Panc1 (cell line): ENCODE measurements around the gene LCORL. TPM values are rescaled to one million over a fixed set of nuclear protein-coding genes. Genes with fewer than 3 reads are reported as not detected.

Source experiments
- ATAC-seq: fragments of 200-7000 bp; cut with Tn5 transposase; 2 replicates; pipeline ENCODE4 v1.9.1; 2020; ENCODE audit warnings: mild to moderate bottlenecking, moderate library complexity
- BruUV-seq: library from RNA; stranded (reverse); fragments of 400-500 nt; replicated peaks from 2 replicates; lab custom pipeline; 2021; lab: Mats Ljungman, UMichigan
- CTCF ChIA-PET: fragments of 300-600 bp; sonication (Branson Sonifier 250); formaldehyde crosslinking; loops from one replicate; lab custom pipeline; 2022; ENCODE audit warnings: antibody characterized with exemption; lab: Charles Lee
- POLR2A ChIA-PET: fragments of 300-600 bp; sonication (Branson Sonifier 250); formaldehyde crosslinking; loops from one replicate; lab custom pipeline; 2022; ENCODE audit warnings: antibody characterized with exemption; lab: Charles Lee
- DNase-seq: peaks from one replicate; pipeline ENCODE4 v3.0.0-alpha.2; 2010; ENCODE audit warnings: low read depth, low spot score
- H3K27ac ChIP-seq: 2 replicates; pipeline ENCODE4 v1.5.1; 2011; ENCODE audit warnings: mild to moderate bottlenecking, low read length, inconsistent platforms
- H3K27me3 ChIP-seq: fragments of 200-500 bp; sonication (Bioruptor generic); 2 replicates; pipeline ENCODE4 v1.6.0; 2014; ENCODE audit warnings: low read length, inconsistent platforms; ENCODE audit not compliant: control insufficient read depth, insufficient read depth
- H3K36me3 ChIP-seq: fragments of 200-500 bp; sonication (Bioruptor generic); 2 replicates; pipeline ENCODE4 v1.5.1; 2014; ENCODE audit warnings: inconsistent platforms, mild to moderate bottlenecking, low read length, moderate library complexity; ENCODE audit not compliant: control insufficient read depth, insufficient read depth
- H3K4me1 ChIP-seq: 2 replicates; pipeline ENCODE4 v1.5.1; 2011; ENCODE audit warnings: inconsistent platforms, mild to moderate bottlenecking, low read length, moderate library complexity; ENCODE audit not compliant: control insufficient read depth, insufficient read depth
- H3K4me3 ChIP-seq, 2 experiments: 2 replicates each; pipeline ENCODE4 v1.5.1; 2011 to 2012; ENCODE audit warnings: low read depth in 2 of 2, low read length in 2 of 2, mild to moderate bottlenecking in 2 of 2, inconsistent platforms in 1 of 2, moderate library complexity in 1 of 2
- H3K9me3 ChIP-seq: fragments of 200-500 bp; sonication (Bioruptor generic); 2 replicates; pipeline ENCODE4 v1.5.1; 2014; ENCODE audit warnings: low read depth, mild to moderate bottlenecking, inconsistent platforms, low read length, moderate library complexity; ENCODE audit not compliant: control insufficient read depth, insufficient read depth
- CTCF ChIP-seq: fragments of 450-650 bp; IDR thresholded peaks from 2 replicates; pipeline ENCODE4 v1.5.1; 2017; ENCODE audit warnings: mild to moderate bottlenecking
- POLR2AphosphoS5 ChIP-seq: IDR thresholded peaks from 2 replicates; pipeline ENCODE4 v1.6.1; 2012; ENCODE audit warnings: mild to moderate bottlenecking, low read depth, low read length, moderate library complexity
- REST ChIP-seq, 2 experiments: IDR thresholded peaks; 2 replicates each; pipeline ENCODE4 v1.6.1; 2011 to 2012; ENCODE audit warnings: low read depth in 2 of 2, control low read depth in 1 of 2, low read length in 1 of 2, mild to moderate bottlenecking in 1 of 2, moderate library complexity in 1 of 2; ENCODE audit not compliant: insufficient read depth in 1 of 2
- SIN3A ChIP-seq: IDR thresholded peaks from 2 replicates; pipeline ENCODE4 v1.6.1; 2012; ENCODE audit warnings: low read depth, mild to moderate bottlenecking, low read length, moderate library complexity, borderline replicate concordance; ENCODE audit not compliant: insufficient read depth
- TCF7L2 ChIP-seq: IDR thresholded peaks from 2 replicates; pipeline ENCODE4 v1.6.1; 2011; ENCODE audit warnings: mild to moderate bottlenecking, low read depth, low read length, inconsistent platforms
- in situ Hi-C: cut with HindIII; loops from 2 replicates; pipeline ENCODE4 v1.10.0; 2016; ENCODE audit warnings: low sequenced_read_pairs, low pct_unique_long_range_greater_than_20kb
- intact Hi-C: fragments of 100-400 bp; cut with micrococcal nuclease; formaldehyde crosslinking; loops from one replicate; pipeline ENCODE4 v1.10.0; 2022; ENCODE audit not compliant: unreplicated experiment
- total RNA-seq: library from RNA; stranded (reverse); gene quantifications from one replicate; pipeline ENCODE4 v1.2.1, GENCODE V29; 2021; ENCODE audit not compliant: unreplicated experiment

LCORL gene
- total RNA-seq, 1 experiment from 2014 or later = 17.5 TPM

- BruUV-seq = no TSS peak
- H3K27me3 ChIP-seq = no peaks in the 10 kb centered on the region
- peaks cover 20% of the 10 kb centered on the region for H3K36me3 ChIP-seq
- no peak for DNase-seq
- intact Hi-C loops = loop anchor here (5.0 kb wide), 1 partner anchor 258 kb away; no protein-coding TSS in a partner anchor
- POLR2A ChIA-PET = no interaction called here
- TF ChIP-seq SIN3A = no peak
- TF ChIP-seq CTCF = no peak
- TF ChIP-seq POLR2AphosphoS5 = no peak
- TF ChIP-seq REST (IDR thresholded peaks at IDR 0.05; ENCODE audit: insufficient read depth in 1 of 2, low read depth in 2 of 2, low read length in 1 of 2) = no peak
- no peak for TF ChIP-seq TCF7L2
- H3K4me1 ChIP-seq = peaks cover 8% of the 10 kb centered on the region
- in situ Hi-C loops = no loop called here
- no peaks in the 10 kb centered on the region for H3K9me3 ChIP-seq
- no peak overlapping the region for H3K4me3 ChIP-seq
- ATAC-seq = no peak
- CTCF ChIA-PET = interaction anchor here (0.7 kb wide), 1 partner anchor 252 kb away, joined by 9 read pairs; no protein-coding TSS in a partner anchor
- H3K27ac ChIP-seq = no peak overlapping the region
Measured at GRCh38 chr4:17805580-17806155, 215.9 kb downstream of the LCORL start.

DNA sequence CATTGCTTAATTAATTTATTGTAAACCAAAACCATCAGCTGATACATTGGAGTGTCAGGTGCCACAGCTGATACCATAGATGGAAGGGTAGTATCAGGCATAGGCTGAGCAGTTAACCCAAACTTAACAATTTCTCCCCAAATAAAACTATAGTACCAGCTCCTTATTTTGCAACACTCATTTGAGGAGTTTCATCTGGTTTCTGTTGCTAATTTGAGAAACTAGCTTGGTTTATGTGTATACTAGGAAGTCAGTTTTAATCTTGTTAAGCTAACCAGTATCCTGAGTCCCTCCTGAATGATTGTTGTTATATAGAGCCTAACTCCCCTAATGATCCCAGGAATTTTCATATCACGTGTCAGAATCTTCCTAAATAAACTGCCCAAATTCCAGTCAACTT lies 223.7 kb downstream of the LCORL start:
- H3K27ac ChIP-seq = no peak overlapping the region
- H3K27me3 ChIP-seq = no peaks in the 10 kb centered on the region
- no peaks in the 10 kb centered on the region for H3K9me3 ChIP-seq
- H3K4me3 ChIP-seq = no peak overlapping the region
- ChIA-PET CTCF (no interaction called here), POLR2A (no interaction called here)
- TF ChIP-seq TCF7L2 (no peak), POLR2AphosphoS5 (no peak), SIN3A (no peak), REST (IDR thresholded peaks at IDR 0.05; ENCODE audit: insufficient read depth in 1 of 2, low read depth in 2 of 2, low read length in 1 of 2) (no peak), CTCF (no peak)
- ATAC-seq = no peak
- intact Hi-C loops = no loop called here
- no peaks in the 10 kb centered on the region; the same call in 1 of the 2 replicates for H3K36me3 ChIP-seq
- BruUV-seq = no TSS peak
- no peaks in the 10 kb centered on the region for H3K4me1 ChIP-seq
- DNase-seq = no peak
- in situ Hi-C loops = no loop called here
